NCI-H2029 treated with DMSO at 0.1 percent for 48 hours (cell line): ENCODE results near the gene KRTAP12-1.
"Not testable (repeated sequence)": the region's sequence is repeated elsewhere in the genome, so short reads cannot be mapped to it uniquely, and the experiment has no call there.

ENCODE experiments used
- DNase-seq: peaks from one replicate; lab custom pipeline; 2025; lab: John Stamatoyannopoulos, UW

Gene KRTAP12-1

DNA sequence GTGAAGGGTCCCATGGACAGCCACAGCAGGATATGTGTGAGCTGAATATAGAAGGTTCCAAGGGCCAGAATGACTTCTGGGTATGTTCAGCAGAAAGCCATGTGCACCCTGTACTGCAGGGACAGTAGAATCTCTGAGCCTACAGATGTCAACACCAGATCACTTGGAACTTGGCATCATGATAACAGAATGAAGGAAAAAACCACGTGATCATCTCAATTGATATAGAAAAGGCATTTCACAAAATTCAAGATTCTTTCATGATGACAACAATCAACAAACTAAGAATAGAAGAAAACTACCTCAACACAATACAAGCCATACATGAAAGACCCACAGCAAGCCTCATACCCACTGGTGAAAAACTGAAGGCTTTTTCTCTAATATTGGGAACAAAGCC, 14.4 kb downstream of the KRTAP12-1 start:
- no peak for DNase-seq

GRCh38 chr21:44666401-44667320, 15.3 kb downstream of the KRTAP12-1 start, which contains the start of gene KRTAP12-2:
TSS of gene KRTAP12-2 (minus strand) at chr21:44666927. CDS start at chr21:44666886, 41 bp downstream.
- DNase-seq = peak; percentile 21

DNA sequence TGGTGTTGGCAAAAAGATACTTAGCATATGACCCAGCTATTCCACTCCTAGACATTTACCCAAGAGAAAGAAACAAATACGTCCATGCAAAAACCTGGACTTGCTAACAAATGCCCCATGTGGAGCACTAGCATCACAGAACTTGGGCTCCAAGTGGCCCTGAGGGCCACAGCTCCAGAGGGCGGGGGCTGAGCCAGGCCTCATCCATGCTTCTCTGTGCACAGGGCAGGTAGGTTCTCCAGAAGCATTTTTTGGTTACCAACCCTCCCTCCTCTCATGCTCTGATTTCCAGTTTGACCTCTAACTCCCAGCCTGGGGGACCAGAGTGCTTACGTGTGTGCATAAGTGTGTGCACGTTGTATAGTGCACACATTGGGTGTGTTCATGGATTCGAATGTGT, 17.3 kb downstream of the KRTAP12-1 start:
- no peak for DNase-seq

- DNase-seq = not testable (repeated sequence)
Observed at GRCh38 chr21:44661567-44661966, 20.4 kb downstream of the KRTAP12-1 start.

GRCh38 chr21:44658913-44659595, 22.9 kb downstream of the KRTAP12-1 start:
- DNase-seq = no peak

- DNase-seq = no peak
Observed at GRCh38 chr21:44658541-44658910, 23.4 kb downstream of the KRTAP12-1 start.

GRCh38 chr21:44657635-44658540, 24.1 kb downstream of the KRTAP12-1 start, which contains the start of gene KRTAP12-3:
TSS of gene KRTAP12-3 (plus strand) at chr21:44657932. CDS start at chr21:44657980, 48 bp downstream.
- no peak for DNase-seq

DNA sequence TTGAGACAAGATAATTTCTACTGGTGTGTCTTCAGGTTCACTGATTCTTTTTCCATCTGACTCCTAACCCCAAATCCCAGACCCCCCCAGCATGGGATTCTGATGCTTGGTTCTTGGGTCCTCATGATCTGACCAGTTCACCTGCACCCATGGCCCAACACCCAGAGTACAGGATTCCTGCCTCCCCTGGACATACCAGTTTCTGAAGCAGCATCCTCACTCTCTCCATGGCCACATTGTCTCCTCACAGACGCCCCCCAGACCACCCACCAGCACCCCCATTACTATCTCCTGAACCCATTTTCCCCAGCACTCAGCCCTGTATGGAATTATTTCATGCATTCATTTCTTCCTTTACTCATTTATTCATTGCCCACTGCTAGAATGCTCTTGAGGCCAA, 25.1 kb downstream of the KRTAP12-1 start:
- no peak for DNase-seq

DNA sequence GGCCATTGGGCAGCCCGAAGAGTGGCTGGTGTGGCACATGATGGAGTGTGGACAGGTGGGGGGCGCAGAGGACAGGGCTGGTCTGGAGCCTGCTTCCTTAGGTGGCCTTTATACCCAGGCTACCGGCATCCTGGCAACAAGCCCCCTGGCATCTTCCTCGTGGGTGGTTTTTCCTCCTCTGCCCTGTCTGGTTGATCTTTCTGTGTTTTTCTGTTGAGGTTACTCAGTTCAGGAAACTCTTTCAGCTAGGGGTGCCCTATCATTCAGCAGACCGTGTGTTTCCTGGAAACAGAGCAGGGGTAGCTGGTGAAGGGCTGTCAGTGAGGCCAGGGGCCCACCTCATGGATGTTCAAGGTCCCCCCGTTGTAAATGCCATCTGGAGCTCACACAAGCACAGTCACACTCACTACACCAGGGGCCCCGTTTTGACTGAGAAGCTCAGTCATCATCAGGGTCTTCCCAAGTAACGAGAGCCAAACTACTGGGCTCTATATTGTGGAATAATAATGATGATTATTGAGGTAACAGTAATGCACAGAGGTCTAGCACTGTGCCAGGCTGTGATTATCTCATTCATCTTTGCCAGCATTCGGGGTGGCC, 27.3 kb downstream of the KRTAP12-1 start, which contains the start of gene KRTAP12-4:
Gene KRTAP12-4, minus strand, starts transcription at position 84 of the 600 bp plus-strand sequence. Its CDS starts 45 bp downstream, at position 39.
- no peak for DNase-seq

- no peak for DNase-seq
Observed at GRCh38 chr21:44653656-44654575, 28.0 kb downstream of the KRTAP12-1 start.

GRCh38 chr21:44653123-44653522, 28.8 kb downstream of the KRTAP12-1 start:
- DNase-seq = no peak

DNA sequence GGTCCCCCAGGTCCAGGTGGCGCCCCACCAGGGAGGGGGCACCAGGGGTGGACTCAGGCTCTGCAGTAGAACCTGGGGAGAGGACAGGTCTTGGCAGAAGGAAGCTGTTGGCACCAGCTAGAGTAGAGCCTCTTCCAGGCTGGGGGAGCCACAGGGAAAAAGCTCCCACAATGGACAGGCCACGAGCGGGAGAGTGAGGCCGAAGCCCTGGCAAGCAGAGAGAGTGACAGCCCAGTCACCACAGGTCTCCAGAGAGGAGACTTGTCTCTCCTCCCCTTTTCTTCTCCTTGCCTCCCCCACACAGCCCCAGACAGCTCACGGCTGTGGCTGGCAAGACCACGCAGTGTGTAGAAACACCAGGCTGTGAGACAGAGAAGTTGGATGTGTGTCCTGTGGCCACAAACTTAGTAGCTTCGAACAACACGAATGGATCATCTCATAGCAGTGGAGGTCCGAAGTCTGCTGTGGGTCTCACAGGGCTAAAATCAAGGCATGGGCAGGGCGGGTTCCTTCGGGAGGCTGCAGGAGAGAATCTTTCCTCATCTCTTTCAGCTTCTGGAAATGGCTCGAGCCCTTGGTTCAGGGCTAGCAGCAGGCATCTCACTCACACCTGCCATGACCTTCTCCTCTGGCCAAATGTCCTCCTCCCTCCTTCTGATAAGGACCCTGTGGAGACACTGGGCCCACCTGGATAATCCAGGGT, 30.8 kb downstream of the KRTAP12-1 start:
- no peak for DNase-seq

- no peak for DNase-seq
Observed at GRCh38 chr21:44650265-44650972, 31.5 kb downstream of the KRTAP12-1 start.

DNA sequence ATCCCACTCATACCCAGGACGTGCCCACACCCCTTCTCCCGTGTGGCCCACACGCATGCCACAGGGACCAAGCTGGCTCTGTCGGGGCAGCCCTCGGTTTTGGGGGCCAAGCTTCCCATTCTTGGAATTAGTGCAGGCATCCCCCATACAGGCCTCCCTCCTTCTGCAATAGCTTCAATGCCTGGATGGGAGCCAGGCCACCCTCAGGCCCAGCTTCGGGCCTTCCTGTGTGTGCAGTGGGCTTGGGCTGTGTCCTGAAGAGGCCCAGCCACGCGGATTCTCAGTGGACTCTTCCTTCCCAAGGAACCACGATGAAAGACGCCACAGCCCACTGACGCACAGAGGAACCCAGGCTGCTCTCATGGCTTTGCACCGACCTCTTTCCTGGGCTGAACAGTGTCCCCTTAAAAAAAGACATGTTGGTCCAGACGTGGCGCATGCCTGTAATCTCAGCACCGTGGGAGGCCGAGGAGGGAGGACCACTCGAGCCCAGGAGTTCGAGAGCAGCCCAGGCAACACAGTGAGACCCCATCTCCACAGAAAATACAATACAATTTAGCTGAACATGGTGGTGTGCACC, 32.4 kb downstream of the KRTAP12-1 start:
- DNase-seq = no peak

GRCh38 chr21:44648557-44649311, 33.2 kb downstream of the KRTAP12-1 start:
- DNase-seq = no peak

DNA sequence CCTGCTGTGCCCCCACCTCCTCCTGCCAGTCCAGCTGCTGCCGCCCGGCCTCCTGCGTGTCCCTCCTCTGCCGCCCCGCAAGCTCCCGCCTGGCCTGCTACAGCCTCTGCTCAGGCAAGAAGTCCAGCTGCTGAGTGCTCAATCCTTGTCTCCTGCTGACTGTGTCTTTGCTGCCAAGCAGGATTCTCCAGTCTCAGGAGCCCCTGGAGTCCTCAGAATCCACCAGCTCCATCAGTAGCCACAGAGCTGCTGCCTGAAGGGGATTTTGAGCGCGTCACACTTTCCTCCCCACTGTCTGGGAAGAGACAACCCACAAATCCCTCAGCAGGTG, 34.8 kb downstream of the KRTAP12-1 start:
- DNase-seq = no peak

DNA sequence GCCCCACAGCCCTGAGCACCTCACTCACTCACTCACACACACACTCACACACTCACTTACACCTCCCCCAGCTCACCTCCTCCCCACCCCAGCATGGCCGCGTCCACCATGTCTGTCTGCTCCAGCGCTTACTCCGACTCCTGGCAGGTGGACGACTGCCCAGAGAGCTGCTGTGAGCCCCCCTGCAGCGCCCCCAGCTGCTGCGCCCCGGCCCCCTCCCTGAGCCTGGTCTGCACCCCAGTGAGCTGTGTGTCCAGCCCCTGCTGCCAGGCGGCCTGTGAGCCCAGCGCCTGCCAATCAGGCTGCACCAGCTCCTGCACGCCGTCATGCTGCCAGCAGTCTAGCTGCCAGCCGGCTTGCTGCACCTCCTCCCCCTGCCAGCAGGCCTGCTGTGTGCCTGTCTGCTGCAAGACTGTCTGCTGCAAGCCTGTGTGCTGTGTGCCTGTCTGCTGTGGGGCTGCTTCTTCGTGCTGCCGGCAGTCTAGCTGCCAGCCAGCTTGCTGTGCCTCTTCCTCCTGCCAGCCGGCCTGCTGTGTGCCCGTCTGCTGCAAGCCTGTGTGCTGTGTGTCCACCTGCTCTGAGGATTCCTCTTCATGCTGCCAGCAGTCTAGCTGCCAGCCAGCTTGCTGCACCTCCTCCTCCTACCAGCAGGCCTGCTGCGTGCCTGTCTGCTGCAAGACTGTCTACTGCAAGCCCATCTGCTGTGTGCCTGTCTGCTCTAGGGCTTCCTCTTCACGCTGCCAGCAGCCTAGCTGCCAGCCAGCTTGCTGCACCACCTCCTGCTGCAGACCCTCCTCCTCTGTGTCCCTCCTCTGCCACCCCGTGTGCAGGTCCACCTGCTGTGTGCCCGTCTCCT, 35.4 kb downstream of the KRTAP12-1 start, which contains the start of gene KRTAP10-11:
Gene KRTAP10-11, plus strand, starts transcription at position 49 of the 856 bp plus-strand sequence. Its CDS starts 45 bp downstream, at position 94.
- DNase-seq = not testable (repeated sequence)
